Measurements from ENCODE around the gene ASXL1. TPM values are rescaled to one million over a fixed set of nuclear protein-coding genes. Genes with fewer than 3 reads are reported as not detected.

The ASXL1 gene
- total and polyA plus RNA-seq, 4 experiments from 2014 or later, result 8.8 to 127 (median 73.1) TPM

GRCh38 chr20:32477594-32478512 lies 119.7 kb downstream of the ASXL1 start:
- Mint-ChIP-seq H3K36me3 (peaks cover 0 to 5% of the 10 kb centered on the region in 2 donors), H3K27ac (peak overlapping the region; percentile 9 to 87 (median 65)), H3K4me3 (peak overlapping the region in 1 of 8 donors; percentile 45), H3K27me3 (no peaks in the 10 kb centered on the region), H3K4me1 (peaks cover 23 to 56% (median 45%) of the 10 kb centered on the region in 4 donors), H3K9me3 (no peaks in the 10 kb centered on the region)
- no peak overlapping the region for H3K4me3 ChIP-seq (ENCODE audit: low read length in 2 of 2)
- no peak overlapping the region for H3K27ac ChIP-seq (ENCODE audit: low read depth, low read length)
- intact Hi-C loops (cut with micrococcal nuclease), result no loop called here
- peaks cover 64% of the 10 kb centered on the region for H3K4me1 ChIP-seq (ENCODE audit: insufficient read depth, low read length)
- CTCF ChIA-PET (ENCODE audit: partially characterized antibody), result interaction anchor here (0.8 kb wide), 1 partner anchor 31 kb away, joined by 3 read pairs; no protein-coding TSS in a partner anchor
- H3K27me3 ChIP-seq (ENCODE audit: insufficient read depth, low read length), result no peaks in the 10 kb centered on the region
- H3K9me3 ChIP-seq (ENCODE audit: control insufficient read depth in 1 of 2, low read length in 2 of 2), result no peaks in the 10 kb centered on the region
- POLR2A ChIA-PET (ENCODE audit: partially characterized antibody), result interaction anchor here (0.9 kb wide), 1 partner anchor 16 kb away, joined by 3 read pairs; no protein-coding TSS in a partner anchor
- no peak for DNase-seq
- peaks cover 13% of the 10 kb centered on the region for H3K36me3 ChIP-seq (ENCODE audit: insufficient read depth, low read length)

- peaks cover 23 to 56% (median 45%) of the 10 kb centered on the region in 4 donors for H3K4me1 Mint-ChIP-seq
- DNase-seq, result no peak
- no peaks in the 10 kb centered on the region for H3K27me3 Mint-ChIP-seq
- ChIA-PET POLR2A (ENCODE audit: partially characterized antibody) (interaction anchor here (0.9 kb wide), 1 partner anchor 17 kb away, joined by 3 read pairs; no protein-coding TSS in a partner anchor), CTCF (ENCODE audit: partially characterized antibody) (interaction anchor here (0.8 kb wide), 1 partner anchor 30 kb away, joined by 3 read pairs; no protein-coding TSS in a partner anchor)
- H3K4me3 Mint-ChIP-seq, result peak overlapping the region in 1 of 8 donors; percentile 45
- no peaks in the 10 kb centered on the region for H3K9me3 Mint-ChIP-seq
- no peak overlapping the region for H3K4me3 ChIP-seq (ENCODE audit: low read length in 2 of 2)
- intact Hi-C loops (cut with micrococcal nuclease), result no loop called here
- H3K36me3 ChIP-seq (ENCODE audit: insufficient read depth, low read length), result peaks cover 9% of the 10 kb centered on the region
- H3K27ac ChIP-seq (ENCODE audit: low read depth, low read length), result no peak overlapping the region
- peaks cover 64% of the 10 kb centered on the region for H3K4me1 ChIP-seq (ENCODE audit: insufficient read depth, low read length)
- H3K27ac Mint-ChIP-seq, result peak overlapping the region in 6 of 7 donors; percentile 9 to 84 (median 44)
- H3K36me3 Mint-ChIP-seq, result peaks cover 0 to 2% of the 10 kb centered on the region in 2 donors
- H3K9me3 ChIP-seq (ENCODE audit: control insufficient read depth in 1 of 2, low read length in 2 of 2), result no peaks in the 10 kb centered on the region
- H3K27me3 ChIP-seq (ENCODE audit: insufficient read depth, low read length), result no peaks in the 10 kb centered on the region
Measured at GRCh38 chr20:32478576-32478975, 120.4 kb downstream of the ASXL1 start.

GRCh38 chr20:32479012-32479411 lies 120.9 kb downstream of the ASXL1 start:
- H3K36me3 Mint-ChIP-seq, result no peaks in the 10 kb centered on the region
- H3K27ac ChIP-seq (ENCODE audit: low read depth, low read length), result no peak overlapping the region
- H3K27ac Mint-ChIP-seq, result peak overlapping the region; percentile 47 to 85 (median 79)

GRCh38 chr20:32479697-32480171 lies 121.6 kb downstream of the ASXL1 start:
- intact Hi-C loops (cut with micrococcal nuclease), result no loop called here
- no peaks in the 10 kb centered on the region for H3K9me3 Mint-ChIP-seq
- peaks cover 23 to 56% (median 45%) of the 10 kb centered on the region in 4 donors for H3K4me1 Mint-ChIP-seq
- Histone ChIP-seq H3K4me1 (ENCODE audit: insufficient read depth, low read length) (peaks cover 64% of the 10 kb centered on the region), H3K36me3 (ENCODE audit: insufficient read depth, low read length) (no peaks in the 10 kb centered on the region), H3K4me3 (ENCODE audit: low read length in 2 of 2) (no peak overlapping the region), H3K27ac (ENCODE audit: low read depth, low read length) (no peak overlapping the region), H3K27me3 (ENCODE audit: insufficient read depth, low read length) (no peaks in the 10 kb centered on the region), H3K9me3 (ENCODE audit: control insufficient read depth in 1 of 2, low read length in 2 of 2) (no peaks in the 10 kb centered on the region)
- ChIA-PET POLR2A (ENCODE audit: partially characterized antibody) (interaction anchor here (1.2 kb wide), 1 partner anchor 30 kb away, joined by 3 read pairs; no protein-coding TSS in a partner anchor), CTCF (ENCODE audit: partially characterized antibody) (no interaction called here)
- H3K27ac Mint-ChIP-seq, result peak overlapping the region; percentile 58 to 86 (median 80)
- H3K36me3 Mint-ChIP-seq, result no peaks in the 10 kb centered on the region
- DNase-seq, result no peak
- H3K4me3 Mint-ChIP-seq, result peak overlapping the region in 2 of 8 donors; percentile 2 to 39
- no peaks in the 10 kb centered on the region for H3K27me3 Mint-ChIP-seq

More at GRCh38 chr20:32479012-32479411, 120.9 kb downstream of the ASXL1 start:
- ChIA-PET POLR2A (ENCODE audit: partially characterized antibody) (interaction anchor here (0.9 kb wide), 1 partner anchor 17 kb away, joined by 3 read pairs; no protein-coding TSS in a partner anchor), CTCF (ENCODE audit: partially characterized antibody) (interaction anchor here (0.8 kb wide), 1 partner anchor 30 kb away, joined by 3 read pairs; no protein-coding TSS in a partner anchor)
- no peaks in the 10 kb centered on the region for H3K27me3 Mint-ChIP-seq
- peak overlapping the region in 1 of 8 donors; percentile 17 for H3K4me3 Mint-ChIP-seq
- H3K4me1 ChIP-seq (ENCODE audit: insufficient read depth, low read length), result peaks cover 64% of the 10 kb centered on the region
- no peaks in the 10 kb centered on the region for H3K9me3 Mint-ChIP-seq
- H3K4me1 Mint-ChIP-seq, result peaks cover 23 to 56% (median 45%) of the 10 kb centered on the region in 4 donors
- intact Hi-C loops (cut with micrococcal nuclease), result no loop called here
- H3K4me3 ChIP-seq (ENCODE audit: low read length in 2 of 2), result no peak overlapping the region
- no peaks in the 10 kb centered on the region for H3K27me3 ChIP-seq (ENCODE audit: insufficient read depth, low read length)
- H3K36me3 ChIP-seq (ENCODE audit: insufficient read depth, low read length), result peaks cover 5% of the 10 kb centered on the region
- H3K9me3 ChIP-seq (ENCODE audit: control insufficient read depth in 1 of 2, low read length in 2 of 2), result no peaks in the 10 kb centered on the region
- DNase-seq, result no peak

GRCh38 chr20:32480371-32481241 lies 122.5 kb downstream of the ASXL1 start:
- H3K27me3 ChIP-seq (ENCODE audit: insufficient read depth, low read length), result no peaks in the 10 kb centered on the region
- H3K9me3 ChIP-seq (ENCODE audit: control insufficient read depth in 1 of 2, low read length in 2 of 2), result no peaks in the 10 kb centered on the region
- ChIA-PET POLR2A (ENCODE audit: partially characterized antibody) (interaction anchor here (0.5 to 1.2 kb wide), 4 partner anchors 20 to 121 kb away, joined by 3 to 5 read pairs (median 3); no protein-coding TSS in a partner anchor), CTCF (ENCODE audit: partially characterized antibody) (no interaction called here)
- H3K4me1 ChIP-seq (ENCODE audit: insufficient read depth, low read length), result peaks cover 68% of the 10 kb centered on the region
- peaks cover 0 to 5% of the 10 kb centered on the region in 2 donors for H3K36me3 Mint-ChIP-seq
- no peaks in the 10 kb centered on the region for H3K36me3 ChIP-seq (ENCODE audit: insufficient read depth, low read length)
- H3K9me3 Mint-ChIP-seq, result no peaks in the 10 kb centered on the region
- H3K4me1 Mint-ChIP-seq, result peaks cover 28 to 65% (median 53%) of the 10 kb centered on the region in 4 donors
- no peak overlapping the region for H3K4me3 ChIP-seq (ENCODE audit: low read length in 2 of 2)
- intact Hi-C loops (cut with micrococcal nuclease), result no loop called here
- DNase-seq, result no peak
- H3K27me3 Mint-ChIP-seq, result peaks cover 0 to 1% of the 10 kb centered on the region in 2 donors
- peak overlapping the region in 4 of 8 donors; percentile 40 to 60 (median 52) for H3K4me3 Mint-ChIP-seq
- peak overlapping the region; percentile 48 to 86 (median 79) for H3K27ac Mint-ChIP-seq
- no peak overlapping the region for H3K27ac ChIP-seq (ENCODE audit: low read depth, low read length)

GRCh38 chr20:32481311-32482142 lies 123.4 kb downstream of the ASXL1 start:
- Mint-ChIP-seq H3K9me3 (no peaks in the 10 kb centered on the region), H3K4me1 (peaks cover 28 to 65% (median 54%) of the 10 kb centered on the region in 4 donors), H3K27me3 (peaks cover 0 to 1% of the 10 kb centered on the region in 2 donors), H3K36me3 (peaks cover 3 to 8% of the 10 kb centered on the region in 2 donors), H3K4me3 (peak overlapping the region; percentile 55 to 81 (median 74)), H3K27ac (peak overlapping the region; percentile 30 to 92 (median 65))
- DNase-seq, result no peak
- CTCF ChIA-PET (ENCODE audit: partially characterized antibody), result no interaction called here
- intact Hi-C loops (cut with micrococcal nuclease), result no loop called here
- peaks cover 72% of the 10 kb centered on the region for H3K4me1 ChIP-seq (ENCODE audit: insufficient read depth, low read length)
- no peaks in the 10 kb centered on the region for H3K9me3 ChIP-seq (ENCODE audit: control insufficient read depth in 1 of 2, low read length in 2 of 2)
- POLR2A ChIA-PET (ENCODE audit: partially characterized antibody), result interaction anchor here (0.5 to 1.1 kb wide), 3 partner anchors 21 to 122 kb away, joined by 3 to 5 read pairs (median 3); no protein-coding TSS in a partner anchor
- H3K4me3 ChIP-seq (ENCODE audit: low read length in 2 of 2), result no peak overlapping the region
- H3K27me3 ChIP-seq (ENCODE audit: insufficient read depth, low read length), result no peaks in the 10 kb centered on the region
- H3K27ac ChIP-seq (ENCODE audit: low read depth, low read length), result peak overlapping the region; percentile 9
- no peaks in the 10 kb centered on the region for H3K36me3 ChIP-seq (ENCODE audit: insufficient read depth, low read length)

All from CD4-positive, alpha-beta memory T cell (primary cell).